Head of caudate nucleus (tissue), 42 donors: Measurements from ENCODE around the gene TOR4A.
A peak's percentile ranks its signal among the peaks of the same experiment; 100 is the strongest.
"Not testable (repeated sequence)": the region's sequence is repeated elsewhere in the genome, so short reads cannot be mapped to it uniquely, and the experiment has no call there.

Experiments
- DNase-seq, 42 donors: peaks; one replicate each; pipeline versions ENCODE4 v3.0.0 to v3.0.0-alpha.2; 2020 to 2021; ENCODE audit warnings: mixed read lengths in 7 of 42
- intact Hi-C: fragments of 100-400 bp; cut with DNase I; formaldehyde crosslinking; loops from one replicate; pipeline ENCODE4 v1.15.0; 2022

The TOR4A gene

DNA sequence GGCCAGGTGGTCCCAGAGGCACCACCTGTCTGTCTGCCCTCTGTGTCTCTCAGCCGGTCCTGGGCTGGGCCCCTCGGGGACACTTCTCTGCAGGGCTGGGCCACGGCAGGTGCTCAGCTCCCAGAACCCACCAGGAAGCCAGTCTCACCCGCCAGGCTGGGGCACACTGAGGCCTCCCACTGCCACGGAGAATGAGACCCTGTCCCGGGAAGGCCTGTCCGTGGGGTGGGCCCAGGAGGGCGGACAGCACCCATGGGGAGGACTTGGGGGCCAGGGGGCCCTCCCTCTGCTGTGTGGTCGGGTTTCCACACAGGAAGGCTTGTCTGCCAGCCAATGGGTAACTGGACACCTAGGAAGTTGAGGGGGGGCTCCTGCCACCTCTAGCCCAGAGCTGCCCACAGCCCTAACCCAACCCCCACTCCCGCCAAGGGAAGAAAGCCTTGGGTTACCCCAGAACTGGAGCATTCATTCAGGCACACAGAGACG lies 40.5 kb upstream of the TOR4A start:
- peak in 1 of 42 donors; percentile 46 for DNase-seq
- intact Hi-C loops = no loop called here

DNA sequence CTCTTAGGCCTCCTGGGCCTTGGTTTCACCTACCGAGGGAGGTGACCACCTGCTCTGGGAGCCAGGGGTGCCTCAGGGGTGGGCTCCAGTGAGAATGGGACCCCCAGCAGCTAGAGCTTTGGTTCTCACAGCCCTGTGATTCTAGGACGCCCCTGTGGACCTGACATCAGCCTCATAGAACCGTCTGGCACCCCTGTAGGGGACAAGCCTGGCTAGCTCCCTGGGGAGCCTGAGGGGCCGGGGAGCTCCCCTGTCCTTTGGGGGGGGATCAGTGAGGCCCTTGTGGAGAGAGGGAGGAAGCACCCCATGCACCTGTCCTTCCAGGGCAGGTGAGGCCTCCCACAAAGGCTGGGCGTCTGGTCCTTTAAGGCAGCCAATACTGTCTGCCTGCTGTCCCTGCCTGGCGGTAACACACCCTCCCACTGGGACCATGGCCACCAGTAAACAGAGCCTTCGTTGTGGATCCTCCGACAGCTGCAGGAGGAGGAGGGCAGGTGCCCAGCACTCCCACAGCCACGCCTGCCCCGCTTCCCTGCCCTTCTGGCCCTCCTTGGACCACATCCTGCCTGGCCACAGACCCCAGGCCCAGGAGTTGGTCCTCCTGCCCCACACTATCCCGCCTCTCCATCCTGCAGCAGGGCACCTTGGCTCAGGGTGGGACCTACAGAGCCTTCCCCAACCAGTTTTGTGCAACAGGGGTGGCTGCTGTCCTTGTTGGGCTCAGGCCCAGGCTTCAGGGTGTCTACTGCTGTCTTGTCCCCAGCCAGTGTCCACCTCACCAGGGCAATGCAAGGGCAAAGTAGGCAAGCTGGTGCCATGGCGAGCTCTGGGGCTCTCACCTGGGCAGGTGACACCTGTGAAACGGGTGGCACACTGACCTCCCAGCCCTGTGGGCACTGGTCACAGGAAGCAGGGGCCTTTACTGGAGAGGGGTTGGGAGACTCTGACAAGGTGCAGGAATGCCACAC lies 39.5 kb upstream of the TOR4A start:
- DNase-seq = peak; percentile 48 to 90 (median 76)
- intact Hi-C loops = no loop called here

GRCh38 chr9:137239541-137240200 lies 37.9 kb upstream of the TOR4A start:
- peak in 5 of 42 donors; percentile 30 to 52 (median 41) for DNase-seq
- intact Hi-C loops = loop anchor here (2.0 kb wide), 1 partner anchor 15 kb away; the partner anchor contains the start of gene NELFB

DNA sequence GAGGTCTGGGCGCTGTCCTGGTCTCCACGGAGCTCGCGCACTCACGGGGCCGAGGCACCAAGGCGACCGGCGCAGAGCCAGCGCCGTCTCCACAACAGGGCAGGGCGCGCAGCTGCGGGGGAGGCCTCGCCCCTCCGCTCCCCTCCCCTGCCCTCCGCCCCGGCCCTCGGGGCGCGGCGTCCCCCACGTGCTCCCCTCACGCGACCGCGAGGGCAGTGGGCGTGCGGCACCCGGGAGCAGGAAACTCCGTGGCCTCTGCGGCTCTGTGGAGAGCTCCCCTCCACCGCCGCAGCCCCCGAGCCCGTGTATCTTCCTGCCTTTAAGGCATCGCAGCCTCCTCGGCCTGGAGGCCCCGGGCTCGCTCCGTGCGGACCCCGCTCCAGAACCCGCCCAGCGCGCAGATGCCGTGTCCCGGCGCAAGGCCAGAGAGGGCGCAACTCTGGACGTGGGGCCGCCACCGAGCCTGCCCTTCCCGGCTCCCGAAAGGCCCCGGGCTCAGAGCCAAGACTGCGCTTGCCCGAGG lies 37.1 kb upstream of the TOR4A start:
- intact Hi-C loops = loop anchor here (2.0 kb wide), 1 partner anchor 14 kb away; the partner anchor contains the start of gene NELFB
- DNase-seq = peak; percentile 46 to 89 (median 80)

DNA sequence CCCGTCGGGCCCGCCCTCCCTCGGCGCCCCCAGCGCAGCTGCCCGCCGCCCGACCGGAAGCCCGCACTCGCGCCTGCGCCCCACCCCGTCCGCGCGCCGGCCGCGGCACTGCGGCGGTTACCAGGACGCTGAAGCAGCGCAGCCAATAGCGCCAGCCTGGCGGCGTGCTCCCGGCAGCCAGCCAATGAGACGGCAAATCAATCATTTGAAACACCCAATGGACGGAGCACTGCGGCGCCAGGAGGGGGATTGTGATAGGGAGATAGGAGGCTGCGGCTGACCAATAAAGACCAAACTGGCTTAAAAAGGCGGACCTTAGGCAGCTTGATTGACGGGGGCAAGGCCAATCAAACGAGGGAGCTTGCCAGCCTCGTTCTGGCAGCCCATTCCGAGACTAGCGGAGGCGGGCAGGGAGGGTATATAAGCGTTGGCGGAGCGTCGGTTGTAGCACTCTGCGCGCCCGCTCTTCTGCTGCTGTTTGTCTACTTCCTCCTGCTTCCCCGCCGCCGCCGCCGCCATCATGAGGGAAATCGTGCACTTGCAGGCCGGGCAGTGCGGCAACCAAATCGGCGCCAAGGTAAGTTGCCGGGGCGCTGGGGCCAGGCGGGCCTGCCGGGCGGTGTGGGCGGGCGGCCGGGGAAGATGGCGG lies 36.6 kb upstream of the TOR4A start, which contains the start of gene TUBB4B:
TUBB4B (plus strand) TSS at position 447 of the 649 bp plus-strand sequence; CDS start at position 521, 74 bp downstream.
- intact Hi-C loops = loop anchor here (2.0 kb wide), 1 partner anchor 14 kb away; the partner anchor contains the start of gene NELFB
- DNase-seq = peak; percentile 97 to 100 (median 99)

DNA sequence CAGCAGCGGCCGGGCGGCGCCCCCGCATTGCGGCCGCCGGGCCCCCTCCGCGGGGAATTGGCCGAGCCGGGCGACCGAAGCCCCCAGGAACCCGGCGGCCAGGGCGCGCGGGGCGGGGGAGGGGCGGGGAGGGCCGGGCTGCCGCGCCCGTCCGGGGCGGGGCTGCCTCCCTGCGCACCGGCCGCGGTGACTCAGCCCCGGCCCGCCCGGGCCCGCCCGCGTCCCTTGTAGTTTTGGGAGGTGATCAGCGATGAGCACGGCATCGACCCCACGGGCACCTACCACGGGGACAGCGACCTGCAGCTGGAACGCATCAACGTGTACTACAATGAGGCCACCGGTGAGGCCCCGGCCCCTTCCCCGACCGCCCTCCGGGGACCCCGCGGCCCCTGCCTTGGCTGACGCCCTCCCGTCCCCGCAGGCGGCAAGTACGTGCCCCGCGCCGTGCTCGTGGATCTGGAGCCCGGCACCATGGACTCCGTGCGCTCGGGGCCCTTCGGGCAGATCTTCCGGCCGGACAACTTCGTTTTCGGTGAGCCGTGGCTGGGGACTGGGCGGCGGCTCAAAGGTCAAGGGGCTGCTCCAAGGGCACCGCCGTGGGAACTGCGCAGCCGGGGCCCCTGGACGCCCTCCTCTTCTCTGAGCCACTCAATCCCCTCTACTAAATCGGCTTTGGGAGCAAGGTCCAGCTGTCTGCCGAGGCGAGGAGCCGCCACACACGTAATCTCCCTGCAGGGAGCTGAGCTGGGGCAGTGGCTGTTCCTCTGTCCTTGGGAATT lies 35.8 kb upstream of the TOR4A start:
- peak in 33 of 42 donors; percentile 37 to 83 (median 58) for DNase-seq
- intact Hi-C loops = loop anchor here (2.0 kb wide), 1 partner anchor 13 kb away; the partner anchor contains the start of gene NELFB

GRCh38 chr9:137242269-137243203 lies 35.0 kb upstream of the TOR4A start:
- no peak for DNase-seq
- intact Hi-C loops = no loop called here

GRCh38 chr9:137243266-137243625 lies 34.3 kb upstream of the TOR4A start:
- intact Hi-C loops = not testable (repeated sequence)

GRCh38 chr9:137243626-137244485 lies 33.7 kb upstream of the TOR4A start:
- DNase-seq = no peak
- intact Hi-C loops = no loop called here

More at GRCh38 chr9:137243266-137243625, 34.3 kb upstream of the TOR4A start:
- DNase-seq = not testable (repeated sequence)

GRCh38 chr9:137244486-137245449 lies 32.8 kb upstream of the TOR4A start:
- DNase-seq = no peak
- intact Hi-C loops = no loop called here

GRCh38 chr9:137245450-137246421 lies 31.8 kb upstream of the TOR4A start:
- no peak for DNase-seq
- intact Hi-C loops = no loop called here

DNA sequence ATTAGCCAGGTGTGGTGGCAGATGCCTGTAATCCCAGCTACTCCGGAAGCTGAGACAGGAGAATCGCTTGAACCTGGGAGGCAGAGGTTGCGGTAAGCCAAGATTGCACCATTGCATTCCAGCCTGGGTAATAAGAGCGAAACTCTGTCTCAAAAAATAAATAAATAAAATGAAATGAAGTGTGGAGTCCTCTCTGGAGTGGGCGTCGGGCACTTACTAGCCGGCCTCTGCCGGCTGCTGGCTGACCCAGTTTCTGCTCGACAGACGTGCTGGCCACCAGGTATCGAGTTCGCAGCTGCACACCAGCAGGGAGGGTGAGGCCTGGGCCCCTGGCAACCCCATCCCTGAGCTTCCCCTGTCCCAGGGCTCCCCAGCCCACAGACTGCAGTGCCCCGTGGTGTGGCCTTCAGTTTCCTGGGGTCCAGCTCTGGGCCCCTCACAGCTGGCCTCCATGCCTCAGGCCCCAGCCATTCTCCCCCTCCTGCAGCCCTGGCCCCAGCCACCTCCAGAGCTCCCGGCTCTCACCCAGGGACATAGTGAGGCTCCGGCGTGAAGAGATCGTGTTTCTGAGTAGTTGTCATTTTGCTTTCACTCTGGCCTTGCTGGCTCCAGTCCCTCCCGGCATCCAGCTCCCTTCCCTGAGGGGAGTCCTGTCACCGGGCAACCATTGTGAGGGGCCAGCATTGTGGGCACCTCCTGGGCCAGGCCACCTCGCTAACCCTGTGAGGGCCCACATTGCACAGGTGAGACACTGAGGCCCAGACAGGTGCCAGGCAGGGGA lies 30.2 kb upstream of the TOR4A start:
- intact Hi-C loops = no loop called here
- no peak for DNase-seq

DNA sequence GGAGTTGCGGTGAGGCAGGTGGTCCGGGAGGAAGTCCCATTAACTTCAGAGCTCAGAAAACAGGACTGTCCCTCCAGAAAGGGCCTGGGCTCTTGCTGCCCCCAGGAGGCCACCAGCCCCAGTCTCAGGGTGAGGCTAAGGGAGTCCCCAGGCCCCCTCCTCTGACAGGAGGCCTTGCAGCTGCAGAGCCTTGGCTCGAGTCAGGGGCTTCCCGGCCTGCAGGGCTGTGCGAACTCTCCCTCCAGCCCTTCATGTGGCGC lies 29.7 kb upstream of the TOR4A start:
- intact Hi-C loops = no loop called here
- DNase-seq = no peak
